Caco-2 (cell line): Measurements from ENCODE around the gene PRSS48. TPM values are rescaled to one million over a fixed set of nuclear protein-coding genes. Genes with fewer than 3 reads are reported as not detected.

Source experiments
- BruUV-seq: library from RNA; stranded (reverse); fragments of 400-500 nt; replicated peaks from 2 replicates; lab custom pipeline; 2021; lab: Mats Ljungman, UMichigan
- CTCF ChIA-PET: fragments of 300-600 bp; sonication (Branson Sonifier 250); formaldehyde crosslinking; loops from one replicate; lab custom pipeline; 2022; ENCODE audit warnings: antibody characterized with exemption; lab: Charles Lee
- POLR2A ChIA-PET: fragments of 300-600 bp; sonication (Branson Sonifier 250); formaldehyde crosslinking; loops from one replicate; lab custom pipeline; 2022; ENCODE audit warnings: antibody characterized with exemption; lab: Charles Lee
- DNase-seq, 2 experiments: peaks; one replicate each; pipeline versions ENCODE4 v3.0.0 to v3.0.0-alpha.2; 2020 to 2022
- H3K27me3 ChIP-seq: replicated peaks from 2 replicates; pipeline ENCODE4 v1.6.0; 2011; ENCODE audit warnings: low read length; ENCODE audit not compliant: control insufficient read depth, insufficient read depth
- H3K36me3 ChIP-seq: 2 replicates; pipeline ENCODE4 v1.5.1; 2011; ENCODE audit warnings: low read length; ENCODE audit not compliant: control insufficient read depth, insufficient read depth
- H3K4me1 ChIP-seq: fragments of 250-450 bp; sonication (Bioruptor Pico); 2 replicates; pipeline ENCODE4 v1.5.1; 2020; ENCODE audit warnings: mild to moderate bottlenecking
- H3K4me3 ChIP-seq: 2 replicates; pipeline ENCODE4 v1.5.1; 2011; ENCODE audit warnings: low read depth, mild to moderate bottlenecking, control low read depth, low read length
- H3K9me3 ChIP-seq: fragments of 250-450 bp; sonication (Bioruptor Pico); 2 replicates; pipeline ENCODE4 v1.5.1; 2020; ENCODE audit warnings: mild to moderate bottlenecking, moderate library complexity
- H3K27ac Mint-ChIP-seq: one replicate; pipeline ENCODE4 v1.8.0; 2022; ENCODE audit warnings: mixed read lengths; ENCODE audit not compliant: unreplicated experiment
- H3K27me3 Mint-ChIP-seq: one replicate; pipeline ENCODE4 v1.8.0; 2022; ENCODE audit warnings: mixed read lengths; ENCODE audit not compliant: insufficient read depth, unreplicated experiment
- H3K36me3 Mint-ChIP-seq: one replicate; pipeline ENCODE4 v1.8.0; 2022; ENCODE audit warnings: mild to moderate bottlenecking, mixed read lengths; ENCODE audit not compliant: insufficient read depth, unreplicated experiment
- H3K4me1 Mint-ChIP-seq: one replicate; pipeline ENCODE4 v1.8.0; 2022; ENCODE audit warnings: low read depth, mixed read lengths; ENCODE audit not compliant: unreplicated experiment
- H3K4me3 Mint-ChIP-seq: one replicate; pipeline ENCODE4 v1.8.0; 2022; ENCODE audit warnings: mild to moderate bottlenecking, moderate library complexity, mixed read lengths; ENCODE audit not compliant: unreplicated experiment
- H3K9me3 Mint-ChIP-seq: one replicate; pipeline ENCODE4 v1.8.0; 2022; ENCODE audit warnings: mixed read lengths; ENCODE audit not compliant: unreplicated experiment
- CTCF ChIP-seq, 2 experiments: fragments of 200-600 bp in 1 of 2; IDR thresholded peaks; 1 replicate in 1 of 2; 2 replicates in 1 of 2; pipeline versions ENCODE4 v1.5.1 to v1.8.0; 2011 to 2022; ENCODE audit warnings: antibody characterized with exemption in 1 of 2, control low read depth in 1 of 2, inconsistent platforms in 1 of 2, low read depth in 1 of 2, low read length in 1 of 2, mild to moderate bottlenecking in 1 of 2, moderate library complexity in 1 of 2; ENCODE audit not compliant: insufficient read depth in 1 of 2, severe bottlenecking in 1 of 2, unreplicated experiment in 1 of 2
- intact Hi-C: fragments of 100-400 bp; cut with micrococcal nuclease; formaldehyde crosslinking; loops from one replicate; pipeline ENCODE4 v1.10.0; 2022; ENCODE audit not compliant: unreplicated experiment
- total RNA-seq: library from RNA; stranded (reverse); gene quantifications from 2 replicates; pipeline ENCODE4 v1.2.3, GENCODE V29; 2022

Gene PRSS48
- total RNA-seq, 1 experiment from 2014 or later, result not detected

GRCh38 chr4:151304755-151305154, 27.8 kb downstream of the PRSS48 start:
- Histone ChIP-seq H3K4me3 (no peak overlapping the region), H3K36me3 (peaks cover 1% of the 10 kb centered on the region; the same call in 1 of the 2 replicates), H3K4me1 (0 out of 2 replicates have a peak, but pooled peaks cover 8% of the 10 kb centered on the region), H3K9me3 (no peaks in the 10 kb centered on the region), H3K27me3 (no peaks in the 10 kb centered on the region)
- Mint-ChIP-seq H3K27ac (no peak overlapping the region), H3K9me3 (no peaks in the 10 kb centered on the region), H3K36me3 (peaks cover 27% of the 10 kb centered on the region), H3K27me3 (no peaks in the 10 kb centered on the region), H3K4me1 (no peaks in the 10 kb centered on the region), H3K4me3 (no peak overlapping the region)
- intact Hi-C loops, result no loop called here
- no peak for TF ChIP-seq CTCF (IDR thresholded peaks at IDR 0.05; ENCODE audit: insufficient read depth in 1 of 2, low read depth in 1 of 2, low read length in 1 of 2, severe bottlenecking in 1 of 2, unreplicated experiment in 1 of 2)
- POLR2A ChIA-PET, result interaction anchor here (0.6 to 2.0 kb wide), 2 partner anchors 12 to 20 kb away, joined by 4 to 11 read pairs; partner anchors contain the start of gene SH3D19
- CTCF ChIA-PET, result interaction anchor here (1.1 to 1.3 kb wide), 2 partner anchors 9 to 28 kb away, joined by 3 to 4 read pairs; partner anchors contain the start of gene PRSS48
- DNase-seq, result no peak
- BruUV-seq, result no TSS peak

GRCh38 chr4:151310124-151310728, 33.3 kb downstream of the PRSS48 start:
- no peaks in the 10 kb centered on the region for H3K9me3 ChIP-seq
- Mint-ChIP-seq H3K27ac (no peak overlapping the region), H3K36me3 (peaks cover 30% of the 10 kb centered on the region), H3K4me3 (no peak overlapping the region), H3K27me3 (no peaks in the 10 kb centered on the region), H3K4me1 (peaks cover 22% of the 10 kb centered on the region), H3K9me3 (no peaks in the 10 kb centered on the region)
- intact Hi-C loops, result no loop called here
- POLR2A ChIA-PET, result no interaction called here
- H3K4me1 ChIP-seq, result peaks cover 22% of the 10 kb centered on the region
- TF ChIP-seq CTCF (IDR thresholded peaks at IDR 0.05; ENCODE audit: insufficient read depth in 1 of 2, low read depth in 1 of 2, low read length in 1 of 2, severe bottlenecking in 1 of 2, unreplicated experiment in 1 of 2), result no peak
- H3K4me3 ChIP-seq, result no peak overlapping the region
- H3K27me3 ChIP-seq, result no peaks in the 10 kb centered on the region
- DNase-seq, result no peak
- CTCF ChIA-PET, result no interaction called here
- no TSS peak for BruUV-seq
- H3K36me3 ChIP-seq, result peaks cover 1% of the 10 kb centered on the region; the same call in 1 of the 2 replicates

- POLR2A ChIA-PET, result interaction anchor here (0.5 to 1.1 kb wide), 2 partner anchors 10 to 12 kb away, joined by 9 to 20 read pairs; partner anchors contain the start of gene SH3D19
- Mint-ChIP-seq H3K4me3 (peak overlapping the region; percentile 66), H3K9me3 (no peaks in the 10 kb centered on the region), H3K27ac (peak overlapping the region; percentile 87), H3K4me1 (peaks cover 46% of the 10 kb centered on the region), H3K36me3 (peaks cover 26% of the 10 kb centered on the region), H3K27me3 (no peaks in the 10 kb centered on the region)
- H3K36me3 ChIP-seq, result no peaks in the 10 kb centered on the region; the same call in 1 of the 2 replicates
- TF ChIP-seq CTCF (IDR thresholded peaks at IDR 0.05; ENCODE audit: insufficient read depth in 1 of 2, low read depth in 1 of 2, low read length in 1 of 2, severe bottlenecking in 1 of 2, unreplicated experiment in 1 of 2), result no peak
- BruUV-seq, result TSS peak; percentile 68
- intact Hi-C loops, result loop anchor here (1.0 kb wide), 1 partner anchor 11 kb away; no protein-coding TSS in a partner anchor
- H3K4me1 ChIP-seq, result peaks cover 45% of the 10 kb centered on the region
- no peaks in the 10 kb centered on the region for H3K27me3 ChIP-seq
- DNase-seq, result peak; percentile 57 to 76
- H3K9me3 ChIP-seq, result no peaks in the 10 kb centered on the region
- H3K4me3 ChIP-seq, result no peak overlapping the region
- CTCF ChIA-PET, result interaction anchor here (0.8 to 1.0 kb wide), 2 partner anchors 9 to 37 kb away, joined by 3 to 4 read pairs; no protein-coding TSS in a partner anchor
Observed at GRCh38 chr4:151313306-151314009, 36.5 kb downstream of the PRSS48 start.
